Measurements from ENCODE around the gene NMT2.

NMT2 gene

DNA sequence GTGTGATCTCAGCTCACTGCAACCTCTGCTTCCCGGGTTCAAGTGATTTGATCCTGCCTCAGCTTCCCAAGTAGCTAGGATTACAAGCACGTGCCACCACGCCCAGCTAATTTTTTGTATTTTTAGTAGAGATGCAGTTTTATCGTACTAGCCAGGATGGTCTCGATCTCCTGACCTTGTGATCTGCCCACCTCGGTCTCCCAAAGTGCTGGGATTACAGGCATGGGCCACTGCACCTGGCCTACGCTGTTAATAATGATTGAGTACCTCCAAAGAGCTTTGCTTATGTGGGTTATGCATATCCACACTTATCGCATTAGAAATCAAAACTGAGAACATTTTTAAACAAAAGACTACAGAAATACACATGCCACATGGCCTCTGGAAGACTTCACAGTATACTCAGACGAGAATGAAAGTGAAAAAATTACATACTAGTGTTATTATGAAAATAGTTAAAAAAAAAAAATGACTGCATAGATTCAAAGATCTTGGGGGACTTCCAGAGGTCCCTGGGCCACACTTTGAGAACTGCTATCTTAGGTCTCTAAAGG lies 45.9 kb downstream of the NMT2 start:
- no peaks in the 10 kb centered on the region for H3K79me1 ChIP-seq (ENCODE audit: low read length)
- no peak overlapping the region for H2AK5ac ChIP-seq (ENCODE audit: low read length)
- no peaks in the 10 kb centered on the region for H3K4me1 ChIP-seq (ENCODE audit: control insufficient read depth in 1 of 2, insufficient read depth in 2 of 2, low read length in 2 of 2)
- H3K4me2 ChIP-seq (ENCODE audit: low read length) = no peak overlapping the region
- H3K27me3 ChIP-seq (ENCODE audit: insufficient read depth, low read length) = no peaks in the 10 kb centered on the region
- no peak overlapping the region for H3K23ac ChIP-seq (ENCODE audit: low read length)
- H4K8ac ChIP-seq (ENCODE audit: low read depth, low read length) = no peak overlapping the region
- H3K27ac ChIP-seq (ENCODE audit: low read depth, low read length) = no peak overlapping the region
- no peak overlapping the region for H2BK5ac ChIP-seq (ENCODE audit: low read depth, low read length, poor library complexity)
- H2BK120ac ChIP-seq (ENCODE audit: insufficient read depth, low read length, poor library complexity) = no peak overlapping the region
- H4K91ac ChIP-seq (ENCODE audit: low read depth, low read length) = no peak overlapping the region
- H3K9ac ChIP-seq (ENCODE audit: low read length) = no peak overlapping the region
- no peak overlapping the region for H4K12ac ChIP-seq (ENCODE audit: low read depth, low read length)
- H3K9me3 ChIP-seq (ENCODE audit: insufficient read depth, low read depth, low read length) = no peaks in the 10 kb centered on the region
- no peak for DNase-seq
- peaks cover 3% of the 10 kb centered on the region in 2 experiments for H3K36me3 ChIP-seq (ENCODE audit: control insufficient read depth in 1 of 2, insufficient read depth in 2 of 2, low read length in 2 of 2)
- H3K4me3 ChIP-seq (ENCODE audit: low read depth, low read length) = no peak overlapping the region
- H2AFZ ChIP-seq (ENCODE audit: insufficient read depth, low read length, poor library complexity) = no peak overlapping the region
- WGBS (ENCODE audit: extremely low coverage, insufficient coverage, insufficient read length) = no CpG with 5 or more reads among the region's 9 CpGs
- no peaks in the 10 kb centered on the region for H3K79me2 ChIP-seq (ENCODE audit: control insufficient read depth, insufficient read depth, low read length, poor library complexity)
- no peak overlapping the region for H3K14ac ChIP-seq (ENCODE audit: low read length)
- no peak overlapping the region for H3K4ac ChIP-seq (ENCODE audit: low read depth, low read length)
- no peak overlapping the region for H3K18ac ChIP-seq (ENCODE audit: low read length)
- no peak overlapping the region for H2BK12ac ChIP-seq (ENCODE audit: low read length)

DNA sequence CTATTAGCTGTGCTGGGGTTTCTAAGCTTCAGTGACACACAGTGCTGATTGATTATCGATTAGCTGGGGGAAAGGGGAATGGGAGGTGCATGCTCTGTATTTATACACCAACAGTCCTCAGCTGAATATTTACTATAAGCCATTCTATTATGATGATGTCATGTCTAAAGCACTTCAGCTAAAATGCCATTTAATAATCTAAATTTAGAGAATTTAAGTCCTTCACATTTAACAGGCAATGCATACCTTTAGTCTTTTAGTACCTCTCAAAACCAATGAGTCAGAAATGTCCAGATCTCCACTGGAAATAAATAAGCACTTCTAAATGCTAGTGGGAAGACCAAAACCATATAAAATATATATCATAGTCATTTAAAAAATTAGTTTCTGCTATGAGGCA lies 46.8 kb downstream of the NMT2 start:
- no peaks in the 10 kb centered on the region for H3K9me3 ChIP-seq (ENCODE audit: insufficient read depth, low read depth, low read length)
- WGBS (ENCODE audit: extremely low coverage, insufficient coverage, insufficient read length) = no CpG with 5 or more reads among the region's 1 CpG
- no peaks in the 10 kb centered on the region for H3K4me1 ChIP-seq (ENCODE audit: control insufficient read depth in 1 of 2, insufficient read depth in 2 of 2, low read length in 2 of 2)
- no peak overlapping the region for H3K14ac ChIP-seq (ENCODE audit: low read length)
- no peak overlapping the region for H3K18ac ChIP-seq (ENCODE audit: low read length)
- no peak overlapping the region for H2AK5ac ChIP-seq (ENCODE audit: low read length)
- no peak overlapping the region for H2AFZ ChIP-seq (ENCODE audit: insufficient read depth, low read length, poor library complexity)
- H3K27me3 ChIP-seq (ENCODE audit: insufficient read depth, low read length) = no peaks in the 10 kb centered on the region
- H2BK120ac ChIP-seq (ENCODE audit: insufficient read depth, low read length, poor library complexity) = no peak overlapping the region
- H3K79me2 ChIP-seq (ENCODE audit: control insufficient read depth, insufficient read depth, low read length, poor library complexity) = no peaks in the 10 kb centered on the region
- H4K12ac ChIP-seq (ENCODE audit: low read depth, low read length) = no peak overlapping the region
- no peaks in the 10 kb centered on the region for H3K79me1 ChIP-seq (ENCODE audit: low read length)
- no peak overlapping the region for H4K8ac ChIP-seq (ENCODE audit: low read depth, low read length)
- no peak overlapping the region for H2BK12ac ChIP-seq (ENCODE audit: low read length)
- H3K4me2 ChIP-seq (ENCODE audit: low read length) = no peak overlapping the region
- H3K4ac ChIP-seq (ENCODE audit: low read depth, low read length) = no peak overlapping the region
- no peak overlapping the region for H2BK5ac ChIP-seq (ENCODE audit: low read depth, low read length, poor library complexity)
- H3K23ac ChIP-seq (ENCODE audit: low read length) = no peak overlapping the region
- H3K4me3 ChIP-seq (ENCODE audit: low read depth, low read length) = no peak overlapping the region
- no peak for DNase-seq
- H4K91ac ChIP-seq (ENCODE audit: low read depth, low read length) = no peak overlapping the region
- H3K9ac ChIP-seq (ENCODE audit: low read length) = no peak overlapping the region
- H3K27ac ChIP-seq (ENCODE audit: low read depth, low read length) = no peak overlapping the region
- H3K36me3 ChIP-seq (ENCODE audit: control insufficient read depth in 1 of 2, insufficient read depth in 2 of 2, low read length in 2 of 2) = peaks cover 3% of the 10 kb centered on the region in 2 experiments

DNA sequence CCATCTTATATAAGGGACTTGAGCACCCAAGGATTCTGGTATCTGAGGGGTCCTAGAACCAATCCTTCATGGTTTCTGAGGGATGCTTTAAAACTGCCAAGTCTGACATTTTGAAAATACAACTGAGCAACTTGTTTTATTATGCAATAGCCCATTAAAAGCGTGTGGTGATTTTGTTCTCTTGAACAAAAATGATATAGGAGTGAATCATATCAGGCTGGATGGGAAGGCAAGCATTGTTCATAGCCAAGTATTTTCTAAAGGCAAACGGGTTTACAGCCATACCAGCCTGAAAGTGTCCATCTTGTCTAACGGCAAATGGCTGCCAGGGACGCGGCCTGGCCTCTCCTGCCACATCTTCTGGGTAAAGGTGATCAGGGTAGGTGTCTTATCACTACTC lies 48.0 kb downstream of the NMT2 start:
- H2BK120ac ChIP-seq (ENCODE audit: insufficient read depth, low read length, poor library complexity) = no peak overlapping the region
- H3K79me1 ChIP-seq (ENCODE audit: low read length) = no peaks in the 10 kb centered on the region
- no peak overlapping the region for H3K4me2 ChIP-seq (ENCODE audit: low read length)
- H3K36me3 ChIP-seq (ENCODE audit: control insufficient read depth in 1 of 2, insufficient read depth in 2 of 2, low read length in 2 of 2) = peaks cover 3% of the 10 kb centered on the region in 2 experiments
- no peak overlapping the region for H3K27ac ChIP-seq (ENCODE audit: low read depth, low read length)
- DNase-seq = no peak
- H2BK5ac ChIP-seq (ENCODE audit: low read depth, low read length, poor library complexity) = no peak overlapping the region
- H3K4me3 ChIP-seq (ENCODE audit: low read depth, low read length) = no peak overlapping the region
- no peak overlapping the region for H2BK12ac ChIP-seq (ENCODE audit: low read length)
- H4K91ac ChIP-seq (ENCODE audit: low read depth, low read length) = no peak overlapping the region
- no peaks in the 10 kb centered on the region for H3K27me3 ChIP-seq (ENCODE audit: insufficient read depth, low read length)
- no peak overlapping the region for H2AK5ac ChIP-seq (ENCODE audit: low read length)
- WGBS (ENCODE audit: extremely low coverage, insufficient coverage, insufficient read length) = no CpG with 5 or more reads among the region's 5 CpGs
- no peak overlapping the region for H3K4ac ChIP-seq (ENCODE audit: low read depth, low read length)
- no peaks in the 10 kb centered on the region for H3K4me1 ChIP-seq (ENCODE audit: control insufficient read depth in 1 of 2, insufficient read depth in 2 of 2, low read length in 2 of 2)
- H3K9ac ChIP-seq (ENCODE audit: low read length) = no peak overlapping the region
- no peak overlapping the region for H4K12ac ChIP-seq (ENCODE audit: low read depth, low read length)
- H3K18ac ChIP-seq (ENCODE audit: low read length) = no peak overlapping the region
- H3K9me3 ChIP-seq (ENCODE audit: insufficient read depth, low read depth, low read length) = no peaks in the 10 kb centered on the region
- H2AFZ ChIP-seq (ENCODE audit: insufficient read depth, low read length, poor library complexity) = no peak overlapping the region
- H3K14ac ChIP-seq (ENCODE audit: low read length) = no peak overlapping the region
- H4K8ac ChIP-seq (ENCODE audit: low read depth, low read length) = no peak overlapping the region
- no peak overlapping the region for H3K23ac ChIP-seq (ENCODE audit: low read length)
- no peaks in the 10 kb centered on the region for H3K79me2 ChIP-seq (ENCODE audit: control insufficient read depth, insufficient read depth, low read length, poor library complexity)

DNA sequence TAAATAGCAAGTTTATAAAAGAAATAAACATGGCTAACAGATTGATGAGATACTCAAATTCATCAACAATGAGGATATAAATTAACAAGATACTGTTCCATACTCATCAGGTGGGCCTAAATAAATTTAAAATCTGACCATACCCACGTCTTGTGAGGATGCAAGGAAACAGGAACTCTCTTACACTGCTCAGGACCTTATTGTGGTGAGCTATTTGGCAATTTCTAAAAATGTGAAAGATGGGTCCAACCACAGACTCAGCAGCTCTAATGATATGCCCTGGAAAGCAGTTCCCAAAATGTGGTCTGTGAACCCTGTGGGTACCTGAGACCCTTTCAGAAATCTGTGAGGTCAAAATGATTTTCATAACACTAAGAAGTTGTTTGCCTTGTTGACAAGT lies 49.9 kb downstream of the NMT2 start:
- Histone ChIP-seq H4K12ac (ENCODE audit: low read depth, low read length) (no peak overlapping the region), H3K14ac (ENCODE audit: low read length) (no peak overlapping the region), H2AK5ac (ENCODE audit: low read length) (no peak overlapping the region), H3K23ac (ENCODE audit: low read length) (no peak overlapping the region), H3K79me2 (ENCODE audit: control insufficient read depth, insufficient read depth, low read length, poor library complexity) (no peaks in the 10 kb centered on the region), H3K27me3 (ENCODE audit: insufficient read depth, low read length) (no peaks in the 10 kb centered on the region), H3K4me3 (ENCODE audit: low read depth, low read length) (no peak overlapping the region), H2AFZ (ENCODE audit: insufficient read depth, low read length, poor library complexity) (no peak overlapping the region), H2BK120ac (ENCODE audit: insufficient read depth, low read length, poor library complexity) (no peak overlapping the region), H3K9me3 (ENCODE audit: insufficient read depth, low read depth, low read length) (no peaks in the 10 kb centered on the region), H3K4me1 (ENCODE audit: control insufficient read depth in 1 of 2, insufficient read depth in 2 of 2, low read length in 2 of 2) (no peaks in the 10 kb centered on the region), H2BK5ac (ENCODE audit: low read depth, low read length, poor library complexity) (no peak overlapping the region), H4K8ac (ENCODE audit: low read depth, low read length) (no peak overlapping the region), H3K9ac (ENCODE audit: low read length) (no peak overlapping the region), H3K4ac (ENCODE audit: low read depth, low read length) (no peak overlapping the region), H2BK12ac (ENCODE audit: low read length) (no peak overlapping the region), H3K36me3 (ENCODE audit: control insufficient read depth in 1 of 2, insufficient read depth in 2 of 2, low read length in 2 of 2) (peaks cover 3% of the 10 kb centered on the region in 2 experiments), H3K27ac (ENCODE audit: low read depth, low read length) (no peak overlapping the region), H4K91ac (ENCODE audit: low read depth, low read length) (no peak overlapping the region), H3K4me2 (ENCODE audit: low read length) (no peak overlapping the region), H3K79me1 (ENCODE audit: low read length) (no peaks in the 10 kb centered on the region), H3K18ac (ENCODE audit: low read length) (no peak overlapping the region)
- no peak for DNase-seq
- WGBS (ENCODE audit: extremely low coverage, insufficient coverage, insufficient read length) = no CpG with 5 or more reads among the region's 1 CpG

All from trophoblast cell (in vitro differentiated cells and primary cell).